HEK293 (cell line): Measurements from ENCODE around the gene PDGFD.

Experiments used
- BCL11A ChIP-seq: fragments of 450-650 bp; formaldehyde crosslinking; IDR thresholded peaks from 2 replicates; pipeline ENCODE4 v1.5.1; 2016; ENCODE audit warnings: low read depth, missing biosample characterization, missing genetic modification characterization
- GLIS2 ChIP-seq: fragments of 450-650 bp; formaldehyde crosslinking; IDR thresholded peaks from 2 replicates; pipeline ENCODE4 v1.5.1; 2016; ENCODE audit warnings: missing biosample characterization, missing genetic modification characterization
- HOXC10 ChIP-seq: sonication (generic); formaldehyde crosslinking; IDR thresholded peaks from 2 replicates; pipeline ENCODE4 v1.8.1; 2023; ENCODE audit warnings: mild to moderate bottlenecking, missing genetic modification reagents
- ZNF24 ChIP-seq: fragments of 450-650 bp; formaldehyde crosslinking; IDR thresholded peaks from 2 replicates; pipeline ENCODE4 v1.5.1; 2016; ENCODE audit warnings: missing biosample characterization, missing genetic modification characterization
- ZNF335 ChIP-seq: fragments of 450-650 bp; formaldehyde crosslinking; conservative IDR thresholded peaks from 2 replicates; pipeline ENCODE4 v1.5.1; 2016; ENCODE audit warnings: missing biosample characterization, missing genetic modification characterization
- ZNF366 ChIP-seq: fragments of 450-650 bp; formaldehyde crosslinking; conservative IDR thresholded peaks from 2 replicates; pipeline ENCODE4 v1.5.1; 2016; ENCODE audit warnings: missing biosample characterization, missing genetic modification characterization
- TF ChIP-seq, protein P1 (sequence below): fragments of 450-650 bp; formaldehyde crosslinking; IDR thresholded peaks from 2 replicates; pipeline ENCODE4 v1.5.1; 2016; ENCODE audit warnings: missing biosample characterization, missing genetic modification characterization
- TF ChIP-seq, protein P2 (sequence below): fragments of 450-650 bp; formaldehyde crosslinking; IDR thresholded peaks from 2 replicates; pipeline ENCODE4 v1.5.1; 2016; ENCODE audit warnings: missing biosample characterization, missing genetic modification characterization
- TF ChIP-seq, protein P3 (sequence below): fragments of 450-650 bp; IDR thresholded peaks from 2 replicates; pipeline ENCODE4 v1.5.1; 2018; ENCODE audit warnings: missing biosample characterization, mild to moderate bottlenecking, missing genetic modification characterization
- TF ChIP-seq, protein P4 (sequence below): fragments of 450-650 bp; formaldehyde crosslinking; IDR thresholded peaks from 2 replicates; pipeline ENCODE4 v1.5.1; 2016; ENCODE audit warnings: missing biosample characterization, missing genetic modification characterization
- TF ChIP-seq, protein P5 (sequence below): IDR thresholded peaks from 2 replicates; pipeline ENCODE4 v1.6.1; 2011; ENCODE audit warnings: mild to moderate bottlenecking, low read depth, low read length, borderline replicate concordance

DNA sequence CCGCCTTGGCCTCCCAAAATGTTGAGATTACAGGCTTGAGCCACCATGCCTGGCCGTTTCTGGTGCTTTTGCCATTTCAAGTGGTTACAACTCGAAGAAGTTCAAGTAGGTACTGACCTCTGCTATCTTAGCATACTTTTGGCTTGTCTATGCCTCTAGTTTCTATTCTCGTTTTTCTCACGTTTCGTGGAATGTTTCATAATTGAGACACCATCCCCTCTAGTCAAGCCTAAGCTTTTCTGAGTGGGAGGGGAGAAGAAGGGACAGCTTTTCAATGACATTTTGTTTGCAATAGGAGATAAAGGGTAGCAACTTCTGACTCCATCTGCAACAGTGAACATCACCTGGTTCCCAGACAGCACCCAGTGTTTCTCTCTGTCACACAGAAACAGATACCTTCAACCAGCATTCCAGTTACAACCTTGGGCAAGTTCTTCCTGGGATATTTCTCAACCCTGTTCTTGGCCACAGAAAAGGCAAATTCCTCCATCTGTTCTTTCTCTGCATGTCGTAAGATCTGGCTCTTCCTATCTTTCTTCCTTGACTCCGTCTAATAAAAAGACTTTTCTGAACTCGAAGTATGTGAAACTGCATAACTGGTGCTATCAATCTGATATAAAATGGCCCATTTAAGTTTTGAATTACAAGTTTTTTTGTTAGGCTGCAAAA is 102.0 kb downstream of the PDGFD start:
- TF ChIP-seq, protein P1, sequence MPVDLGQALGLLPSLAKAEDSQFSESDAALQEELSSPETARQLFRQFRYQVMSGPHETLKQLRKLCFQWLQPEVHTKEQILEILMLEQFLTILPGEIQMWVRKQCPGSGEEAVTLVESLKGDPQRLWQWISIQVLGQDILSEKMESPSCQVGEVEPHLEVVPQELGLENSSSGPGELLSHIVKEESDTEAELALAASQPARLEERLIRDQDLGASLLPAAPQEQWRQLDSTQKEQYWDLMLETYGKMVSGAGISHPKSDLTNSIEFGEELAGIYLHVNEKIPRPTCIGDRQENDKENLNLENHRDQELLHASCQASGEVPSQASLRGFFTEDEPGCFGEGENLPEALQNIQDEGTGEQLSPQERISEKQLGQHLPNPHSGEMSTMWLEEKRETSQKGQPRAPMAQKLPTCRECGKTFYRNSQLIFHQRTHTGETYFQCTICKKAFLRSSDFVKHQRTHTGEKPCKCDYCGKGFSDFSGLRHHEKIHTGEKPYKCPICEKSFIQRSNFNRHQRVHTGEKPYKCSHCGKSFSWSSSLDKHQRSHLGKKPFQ (tag by site-specific recombination) = no peak
- TF ChIP-seq, protein P2, sequence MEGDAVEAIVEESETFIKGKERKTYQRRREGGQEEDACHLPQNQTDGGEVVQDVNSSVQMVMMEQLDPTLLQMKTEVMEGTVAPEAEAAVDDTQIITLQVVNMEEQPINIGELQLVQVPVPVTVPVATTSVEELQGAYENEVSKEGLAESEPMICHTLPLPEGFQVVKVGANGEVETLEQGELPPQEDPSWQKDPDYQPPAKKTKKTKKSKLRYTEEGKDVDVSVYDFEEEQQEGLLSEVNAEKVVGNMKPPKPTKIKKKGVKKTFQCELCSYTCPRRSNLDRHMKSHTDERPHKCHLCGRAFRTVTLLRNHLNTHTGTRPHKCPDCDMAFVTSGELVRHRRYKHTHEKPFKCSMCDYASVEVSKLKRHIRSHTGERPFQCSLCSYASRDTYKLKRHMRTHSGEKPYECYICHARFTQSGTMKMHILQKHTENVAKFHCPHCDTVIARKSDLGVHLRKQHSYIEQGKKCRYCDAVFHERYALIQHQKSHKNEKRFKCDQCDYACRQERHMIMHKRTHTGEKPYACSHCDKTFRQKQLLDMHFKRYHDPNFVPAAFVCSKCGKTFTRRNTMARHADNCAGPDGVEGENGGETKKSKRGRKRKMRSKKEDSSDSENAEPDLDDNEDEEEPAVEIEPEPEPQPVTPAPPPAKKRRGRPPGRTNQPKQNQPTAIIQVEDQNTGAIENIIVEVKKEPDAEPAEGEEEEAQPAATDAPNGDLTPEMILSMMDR (tag by site-specific recombination) = no peak
- TF ChIP-seq, protein P3, sequence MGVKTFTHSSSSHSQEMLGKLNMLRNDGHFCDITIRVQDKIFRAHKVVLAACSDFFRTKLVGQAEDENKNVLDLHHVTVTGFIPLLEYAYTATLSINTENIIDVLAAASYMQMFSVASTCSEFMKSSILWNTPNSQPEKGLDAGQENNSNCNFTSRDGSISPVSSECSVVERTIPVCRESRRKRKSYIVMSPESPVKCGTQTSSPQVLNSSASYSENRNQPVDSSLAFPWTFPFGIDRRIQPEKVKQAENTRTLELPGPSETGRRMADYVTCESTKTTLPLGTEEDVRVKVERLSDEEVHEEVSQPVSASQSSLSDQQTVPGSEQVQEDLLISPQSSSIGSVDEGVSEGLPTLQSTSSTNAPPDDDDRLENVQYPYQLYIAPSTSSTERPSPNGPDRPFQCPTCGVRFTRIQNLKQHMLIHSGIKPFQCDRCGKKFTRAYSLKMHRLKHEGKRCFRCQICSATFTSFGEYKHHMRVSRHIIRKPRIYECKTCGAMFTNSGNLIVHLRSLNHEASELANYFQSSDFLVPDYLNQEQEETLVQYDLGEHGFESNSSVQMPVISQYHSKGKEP (tag by site-specific recombination) = no peak
- TF ChIP-seq HOXC10 (no peak), BCL11A (tag by site-specific recombination) (no peak), ZNF366 (tag by site-specific recombination) (no peak), ZNF24 (tag by site-specific recombination) (no peak), GLIS2 (tag by site-specific recombination) (no peak), ZNF335 (tag by site-specific recombination) (no peak)
- TF ChIP-seq, protein P4, sequence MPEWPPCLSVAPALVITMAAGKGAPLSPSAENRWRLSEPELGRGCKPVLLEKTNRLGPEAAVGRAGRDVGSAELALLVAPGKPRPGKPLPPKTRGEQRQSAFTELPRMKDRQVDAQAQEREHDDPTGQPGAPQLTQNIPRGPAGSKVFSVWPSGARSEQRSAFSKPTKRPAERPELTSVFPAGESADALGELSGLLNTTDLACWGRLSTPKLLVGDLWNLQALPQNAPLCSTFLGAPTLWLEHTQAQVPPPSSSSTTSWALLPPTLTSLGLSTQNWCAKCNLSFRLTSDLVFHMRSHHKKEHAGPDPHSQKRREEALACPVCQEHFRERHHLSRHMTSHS (tag by site-specific recombination) = no peak
- TF ChIP-seq, protein P5, sequence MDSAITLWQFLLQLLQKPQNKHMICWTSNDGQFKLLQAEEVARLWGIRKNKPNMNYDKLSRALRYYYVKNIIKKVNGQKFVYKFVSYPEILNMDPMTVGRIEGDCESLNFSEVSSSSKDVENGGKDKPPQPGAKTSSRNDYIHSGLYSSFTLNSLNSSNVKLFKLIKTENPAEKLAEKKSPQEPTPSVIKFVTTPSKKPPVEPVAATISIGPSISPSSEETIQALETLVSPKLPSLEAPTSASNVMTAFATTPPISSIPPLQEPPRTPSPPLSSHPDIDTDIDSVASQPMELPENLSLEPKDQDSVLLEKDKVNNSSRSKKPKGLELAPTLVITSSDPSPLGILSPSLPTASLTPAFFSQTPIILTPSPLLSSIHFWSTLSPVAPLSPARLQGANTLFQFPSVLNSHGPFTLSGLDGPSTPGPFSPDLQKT = no peak
